ENCODE data around the gene RREB1.

Gene RREB1

DNA sequence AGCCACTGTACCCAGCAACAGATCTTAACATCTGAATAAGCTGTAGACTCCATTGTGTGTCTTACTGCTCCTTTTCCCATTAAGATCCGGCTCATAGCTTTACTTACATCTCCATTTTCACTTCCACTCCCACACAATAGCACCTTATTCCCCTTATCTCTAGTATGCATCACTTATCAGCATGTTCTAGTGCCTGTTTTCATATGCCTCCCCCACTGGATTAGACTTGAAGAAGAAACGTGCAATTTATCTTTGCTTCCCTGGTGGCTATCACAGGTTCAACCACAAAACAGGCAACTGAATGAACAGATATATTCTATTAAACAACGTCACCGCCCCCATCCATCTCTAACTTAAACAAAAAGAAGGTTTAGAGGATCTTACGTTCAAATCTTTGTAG lies 193.2 kb downstream of the RREB1 start:
- no peak for DNase-seq (ENCODE audit: low read depth)

Data from ELR (cell line).